Suprapubic skin (tissue), 4 donors: ENCODE results near the gene IL37.

Experiments
- EP300 ChIP-seq: sonication (generic); formaldehyde crosslinking; IDR thresholded peaks from one replicate; pipeline ENCODE4 v1.6.1; 2017; ENCODE audit warnings: antibody characterized with exemption
- POLR2A ChIP-seq, 2 donors: fragments of 450-650 bp; IDR thresholded peaks; one replicate each; pipeline ENCODE4 v1.6.1; 2017; ENCODE audit warnings: antibody characterized with exemption in 2 of 2, mild to moderate bottlenecking in 2 of 2, moderate library complexity in 2 of 2
- POLR2AphosphoS5 ChIP-seq, 3 donors: sonication (generic); formaldehyde crosslinking; IDR thresholded peaks; one replicate each; pipeline ENCODE4 v1.6.1; 2017; ENCODE audit warnings: antibody characterized with exemption in 3 of 3
- TF ChIP-seq, protein P1 (sequence below), 2 donors: fragments of 200-600 bp in 1 of 2; fragments of 450-650 bp in 1 of 2; sonication (generic) in 1 of 2; IDR thresholded peaks; one replicate each; pipeline ENCODE4 v1.5.1; 2016 to 2019; ENCODE audit warnings: antibody characterized with exemption in 2 of 2, mild to moderate bottlenecking in 1 of 2, moderate library complexity in 1 of 2

DNA sequence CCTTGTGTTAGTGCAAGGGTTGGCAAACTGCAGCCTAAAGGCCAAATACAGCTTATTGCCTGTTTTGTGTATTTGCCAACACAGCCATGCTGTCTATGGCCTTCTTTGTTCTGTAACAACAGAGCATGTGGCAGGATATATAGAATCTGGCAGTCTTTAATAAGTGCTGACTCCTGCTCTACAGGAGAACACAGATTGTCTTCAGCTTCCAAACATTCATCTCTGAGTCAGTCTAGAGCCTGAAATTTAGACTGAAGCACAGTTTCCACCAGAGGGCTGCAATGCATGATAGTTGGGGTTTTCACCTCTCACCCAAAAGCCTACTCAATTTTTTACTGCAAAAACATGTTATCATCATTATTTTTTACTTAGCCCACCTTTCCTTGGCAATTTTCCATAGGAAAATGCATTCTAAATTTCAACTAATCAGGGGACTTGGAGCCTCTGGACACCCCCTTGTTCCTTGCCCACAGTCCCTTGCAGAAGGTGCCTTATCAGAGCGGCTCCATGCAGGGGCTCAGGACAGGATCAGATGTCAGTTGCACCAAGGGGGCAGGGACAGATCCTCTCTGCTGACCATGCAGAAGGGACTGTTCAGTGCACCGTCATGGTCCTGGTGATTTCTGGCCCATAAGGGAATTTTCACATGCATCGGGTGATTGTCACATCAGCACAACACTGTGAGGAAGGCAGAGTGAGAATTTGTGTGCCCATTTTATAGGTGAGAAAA, 12.4 kb downstream of the IL37 start:
- TF ChIP-seq, protein P1, sequence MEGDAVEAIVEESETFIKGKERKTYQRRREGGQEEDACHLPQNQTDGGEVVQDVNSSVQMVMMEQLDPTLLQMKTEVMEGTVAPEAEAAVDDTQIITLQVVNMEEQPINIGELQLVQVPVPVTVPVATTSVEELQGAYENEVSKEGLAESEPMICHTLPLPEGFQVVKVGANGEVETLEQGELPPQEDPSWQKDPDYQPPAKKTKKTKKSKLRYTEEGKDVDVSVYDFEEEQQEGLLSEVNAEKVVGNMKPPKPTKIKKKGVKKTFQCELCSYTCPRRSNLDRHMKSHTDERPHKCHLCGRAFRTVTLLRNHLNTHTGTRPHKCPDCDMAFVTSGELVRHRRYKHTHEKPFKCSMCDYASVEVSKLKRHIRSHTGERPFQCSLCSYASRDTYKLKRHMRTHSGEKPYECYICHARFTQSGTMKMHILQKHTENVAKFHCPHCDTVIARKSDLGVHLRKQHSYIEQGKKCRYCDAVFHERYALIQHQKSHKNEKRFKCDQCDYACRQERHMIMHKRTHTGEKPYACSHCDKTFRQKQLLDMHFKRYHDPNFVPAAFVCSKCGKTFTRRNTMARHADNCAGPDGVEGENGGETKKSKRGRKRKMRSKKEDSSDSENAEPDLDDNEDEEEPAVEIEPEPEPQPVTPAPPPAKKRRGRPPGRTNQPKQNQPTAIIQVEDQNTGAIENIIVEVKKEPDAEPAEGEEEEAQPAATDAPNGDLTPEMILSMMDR (IDR thresholded peaks at IDR 0.05): no peak
- no peak for TF ChIP-seq POLR2AphosphoS5 (IDR thresholded peaks at IDR 0.05)
- TF ChIP-seq POLR2A (IDR thresholded peaks at IDR 0.05): no peak
- TF ChIP-seq EP300: no peak
